NT2/D1 (cell line): Measurements from ENCODE around the gene RIC8A.

Experiments
- SUZ12 ChIP-seq: IDR thresholded peaks from 2 replicates; pipeline ENCODE4 v1.6.1; 2011; ENCODE audit not compliant: insufficient read length, insufficient read depth; ENCODE audit errors: extremely low read depth
- YY1 ChIP-seq: IDR thresholded peaks from 2 replicates; pipeline ENCODE4 v1.6.1; 2011; ENCODE audit not compliant: insufficient read length, insufficient read depth
- ZNF274 ChIP-seq: IDR thresholded peaks from 2 replicates; pipeline ENCODE4 v1.6.1; 2011; ENCODE audit warnings: mild to moderate bottlenecking, low read depth, low read length

DNA sequence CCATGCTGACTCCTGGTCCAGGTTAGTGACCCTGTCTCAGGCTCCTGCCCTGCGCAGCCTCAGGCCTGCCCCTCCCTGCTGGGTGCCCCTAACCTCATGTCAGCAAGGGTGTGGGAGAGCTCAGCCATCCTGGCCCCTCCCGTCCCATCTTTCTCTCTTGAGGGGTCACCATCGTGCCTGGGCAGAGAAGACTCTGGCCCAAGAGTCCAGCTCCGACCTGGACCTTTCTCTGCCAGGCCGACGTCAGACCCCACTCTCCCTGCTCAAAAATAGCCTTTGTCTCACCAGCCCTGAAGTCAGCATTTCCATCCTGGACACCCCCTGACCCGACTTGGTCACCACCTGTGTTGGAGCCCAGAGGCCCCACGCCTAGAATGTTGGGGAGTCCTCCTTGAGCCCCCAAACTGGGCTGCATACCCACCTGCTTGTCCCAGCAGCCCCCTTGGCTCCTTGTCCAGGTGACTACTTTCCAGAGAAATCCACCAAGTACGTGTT is 9.7 kb upstream of the RIC8A start:
- TF ChIP-seq SUZ12 (no peak), YY1 (no peak), ZNF274 (no peak)
